GM12878 (cell line): Measurements from ENCODE around the gene DGKI. TPM values are rescaled to one million over a fixed set of nuclear protein-coding genes. Genes with fewer than 3 reads are reported as not detected.

Experiments used
- ATAC-seq: fragments of 200-7000 bp; cut with Tn5 transposase; 3 replicates; pipeline ENCODE4 v1.9.1; 2020; ENCODE audit warnings: mild to moderate bottlenecking, moderate library complexity
- BruUV-seq: library from RNA; stranded (reverse); fragments of 400-500 nt; replicated peaks from 2 replicates; lab custom pipeline; 2021; lab: Mats Ljungman, UMichigan
- CTCF ChIA-PET: fragments of 300-600 bp; sonication (Branson Sonifier 250); formaldehyde crosslinking; extraction: SDS; loops from one replicate; lab custom pipeline; 2021; ENCODE audit warnings: inconsistent platforms; lab: Yijun Ruan, JAX
- POLR2A ChIA-PET: fragments of 350-600 bp; formaldehyde crosslinking; extraction: SDS; loops from one replicate; lab custom pipeline; 2021; ENCODE audit warnings: inconsistent platforms; lab: Charles Lee
- RAD21 ChIA-PET: fragments of 300-600 bp; sonication (Branson Sonifier 250); formaldehyde crosslinking; loops from one replicate; lab custom pipeline; 2023; ENCODE audit warnings: antibody characterized with exemption; ENCODE audit not compliant: unreplicated experiment; lab: Charles Lee
- SMC1A ChIA-PET: fragments of 300-600 bp; sonication (Branson Sonifier 250); formaldehyde crosslinking; loops from one replicate; lab custom pipeline; 2023; ENCODE audit not compliant: unreplicated experiment, uncharacterized antibody; lab: Charles Lee
- DNase-seq: peaks from one replicate; pipeline ENCODE4 v3.0.0-alpha.2; 2011; ENCODE audit warnings: low read depth, low spot score
- FAIRE-seq: peaks from 3 replicates; lab custom pipeline; 2011; peaks lifted over from hg19 to GRCh38; lab: Jason Lieb, UNC
- H2AFZ ChIP-seq: 2 replicates; pipeline ENCODE4 v1.6.0; 2011; ENCODE audit warnings: low read depth, low read length, control low read depth; ENCODE audit not compliant: control insufficient read depth
- H3K27ac ChIP-seq: 2 replicates; pipeline ENCODE4 v1.5.1; 2011; ENCODE audit warnings: control low read depth; ENCODE audit not compliant: control insufficient read depth, insufficient read depth
- H3K27me3 ChIP-seq, 2 experiments: replicated peaks in 1 of 2; 2 replicates each; pipeline versions ENCODE4 v1.6.0 to v1.6.1; 2011; ENCODE audit warnings: low read length in 1 of 2; ENCODE audit not compliant: control insufficient read depth in 2 of 2, insufficient read depth in 2 of 2
- H3K36me3 ChIP-seq, 2 experiments: 2 replicates each; pipeline ENCODE4 v1.5.1; 2011; ENCODE audit warnings: low read length in 1 of 2; ENCODE audit not compliant: control insufficient read depth in 2 of 2, insufficient read depth in 2 of 2
- H3K4me1 ChIP-seq: 2 replicates; pipeline ENCODE4 v1.6.1; 2011; ENCODE audit warnings: mild to moderate bottlenecking, low read length, moderate library complexity, mixed read lengths; ENCODE audit not compliant: control insufficient read depth, insufficient read depth
- H3K4me2 ChIP-seq: 2 replicates; pipeline ENCODE4 v1.6.0; 2011; ENCODE audit warnings: control low read depth; ENCODE audit not compliant: control insufficient read depth, insufficient read depth
- H3K4me3 ChIP-seq: fragments of 200-600 bp; sonication (generic); 2 replicates; pipeline ENCODE4 v1.5.1; 2016
- H3K79me2 ChIP-seq: 2 replicates; pipeline ENCODE4 v1.6.0; 2011; ENCODE audit warnings: low read length; ENCODE audit not compliant: control insufficient read depth, insufficient read depth
- H3K9ac ChIP-seq: 2 replicates; pipeline ENCODE4 v1.8.0; 2011; ENCODE audit warnings: low read length, control low read depth, mixed read lengths; ENCODE audit not compliant: control insufficient read depth, insufficient read depth
- H3K9me3 ChIP-seq: replicated peaks from 3 replicates; pipeline ENCODE4 v1.5.1; 2011; ENCODE audit warnings: mild to moderate bottlenecking, low read length; ENCODE audit not compliant: control insufficient read depth, insufficient read depth
- H4K20me1 ChIP-seq: 2 replicates; pipeline ENCODE4 v1.6.0; 2011; ENCODE audit not compliant: control insufficient read depth, insufficient read depth
- CHD1 ChIP-seq: IDR thresholded peaks from 2 replicates; pipeline ENCODE4 v1.6.1; 2012; ENCODE audit warnings: low read depth, low read length, improper control_type of control experiment
- EED ChIP-seq: sonication (generic); IDR thresholded peaks from 2 replicates; pipeline ENCODE4 v1.6.1; 2016; ENCODE audit warnings: antibody characterized with exemption, low read depth
- EZH2 ChIP-seq: IDR thresholded peaks from 2 replicates; pipeline ENCODE4 v1.6.1; 2012; ENCODE audit warnings: low read depth, mild to moderate bottlenecking, control low read depth, inconsistent platforms, low read length, borderline replicate concordance; ENCODE audit not compliant: control insufficient read depth
- IKZF1 ChIP-seq: fragments of 450-650 bp; conservative IDR thresholded peaks from 2 replicates; pipeline ENCODE4 v1.6.1; 2017; ENCODE audit warnings: antibody characterized with exemption, mild to moderate bottlenecking
- MEF2B ChIP-seq: fragments of 450-650 bp; IDR thresholded peaks from 2 replicates; pipeline ENCODE4 v1.6.1; 2018; ENCODE audit warnings: mild to moderate bottlenecking, moderate library complexity; ENCODE audit not compliant: partially characterized antibody, poor library complexity, severe bottlenecking
- MTA2 ChIP-seq: fragments of 450-650 bp; IDR thresholded peaks from 2 replicates; pipeline ENCODE4 v1.6.1; 2016; ENCODE audit warnings: low read depth, mild to moderate bottlenecking, moderate library complexity
- PBX3 ChIP-seq: IDR thresholded peaks from 2 replicates; pipeline ENCODE4 v1.6.1; 2011; ENCODE audit warnings: mild to moderate bottlenecking, low read depth, low read length, moderate library complexity; ENCODE audit not compliant: insufficient replicate concordance
- RCOR1 ChIP-seq: conservative IDR thresholded peaks from 2 replicates; pipeline ENCODE4 v1.6.1; 2012; ENCODE audit warnings: low read depth, low read length, improper control_type of control experiment
- RELA ChIP-seq: fragments of 450-650 bp; IDR thresholded peaks from 2 replicates; pipeline ENCODE4 v1.8.0; 2014; ENCODE audit warnings: borderline replicate concordance; ENCODE audit not compliant: partially characterized antibody
- SKIL ChIP-seq: fragments of 450-650 bp; IDR thresholded peaks from 2 replicates; pipeline ENCODE4 v1.6.1; 2017; ENCODE audit warnings: mild to moderate bottlenecking, low read depth, inconsistent platforms; ENCODE audit not compliant: poor library complexity, severe bottlenecking
- SMC3 ChIP-seq: IDR thresholded peaks from 2 replicates; pipeline ENCODE4 v1.6.1; 2011; ENCODE audit warnings: low read length, improper control_type of control experiment, borderline replicate concordance
- USF1 ChIP-seq: IDR thresholded peaks from 2 replicates; pipeline ENCODE4 v1.6.1; 2011; ENCODE audit warnings: borderline replicate concordance, low read depth, mild to moderate bottlenecking, moderate library complexity, mixed read lengths, low read length; ENCODE audit not compliant: insufficient read depth; ENCODE audit errors: extremely low read length
- WGBS: methylation state at CpG from one replicate; pipeline ENCODE4 v1.1.6; 2016; ENCODE audit warnings: low lambda C conversion rate; ENCODE audit not compliant: insufficient replicate concordance, insufficient coverage; ENCODE audit errors: missing lambda C conversion rate; 5-methylcytosine and 5-hydroxymethylcytosine counted together
- in situ Hi-C: fragments of 300-500 bp; cut with MboI; formaldehyde crosslinking; loops from 9 replicates; pipeline ENCODE4 v1.14.3; 2018; ENCODE audit warnings: mixed read lengths
- intact Hi-C: fragments of 100-400 bp; cut with micrococcal nuclease; formaldehyde crosslinking; loops from one replicate; pipeline ENCODE4 v1.14.2; 2022; ENCODE audit not compliant: unreplicated experiment
- polyA plus RNA-seq, 11 experiments: library from polyadenylated mRNA; depleted of rRNA in 4 of 11; unstranded in 6 of 11; stranded (reverse) in 5 of 11; fragments of >200 nt; fragmentation: Nextera tagmentation in 4 of 11; fragmentation: Illumina TruSeq in 1 of 11; extraction: Ambion mirVana in 4 of 11; extraction: Trizol in 1 of 11; gene quantifications; 1 replicate in 1 of 11; 2 replicates in 10 of 11; pipeline versions ENCODE4 v1.2.1 to v1.2.3, GENCODE V29; 2011 to 2016; ENCODE audit warnings: inconsistent platforms in 2 of 11, missing spikeins in 2 of 11, low read depth in 1 of 11
- total RNA-seq, 4 experiments: library from RNA; depleted of rRNA in 3 of 4; stranded (reverse); fragments of >200 nt in 3 of 4; fragmentation: Illumina TruSeq in 1 of 4; extraction: Trizol in 1 of 4; gene quantifications; 2 replicates each; pipeline versions ENCODE4 v1.2.1 to v1.2.3, GENCODE V29; 2013 to 2021

Gene DGKI
- total and polyA plus RNA-seq, 10 of the 15 experiments (the other 5 are each of a cell fraction or from before 2014, with no cell fraction given), result 10.4 to 37.1 (median 22.1) TPM

- Histone ChIP-seq H3K36me3 (no peaks in the 10 kb centered on the region), H3K4me1 (no peaks in the 10 kb centered on the region), H3K4me3 (no peak overlapping the region), H3K27ac (no peak overlapping the region), H3K9ac (no peak overlapping the region), H3K4me2 (no peak overlapping the region), H4K20me1 (no peaks in the 10 kb centered on the region), H3K79me2 (no peaks in the 10 kb centered on the region), H3K27me3 (no peaks in the 10 kb centered on the region), H3K9me3 (no peaks in the 10 kb centered on the region), H2AFZ (no peak overlapping the region)
- FAIRE-seq, result no peak
- ChIA-PET RAD21 (interaction anchor here (1.1 to 3.8 kb wide), 4 partner anchors 9 to 67 kb away, joined by 4 to 26 read pairs (median 10); no protein-coding TSS in a partner anchor), SMC1A (interaction anchor here (0.7 to 5.9 kb wide), 14 partner anchors 10 to 123 kb away, joined by 3 to 63 read pairs (median 6); no protein-coding TSS in a partner anchor), CTCF (interaction anchor here (0.6 to 2.3 kb wide), 10 partner anchors 9 to 281 kb away, joined by 3 to 12 read pairs (median 4); no protein-coding TSS in a partner anchor), POLR2A (interaction anchor here (3.3 kb wide), 1 partner anchor 20 kb away, joined by 17 read pairs; no protein-coding TSS in a partner anchor)
- ATAC-seq, result no peak
- TF ChIP-seq CHD1, result no peak
- no peak for TF ChIP-seq PBX3
- no peak for TF ChIP-seq SMC3
- no peak for TF ChIP-seq EED
- in situ Hi-C loops, result no loop called here
- BruUV-seq, result no TSS peak
- DNase-seq, result no peak
- intact Hi-C loops, result no loop called here
- WGBS, result 11% methylated on average over 4 of the region's 4 CpGs
Observed at GRCh38 chr7:137690635-137691034, 156.1 kb downstream of the DGKI start.

GRCh38 chr7:137689761-137690160, 157.0 kb downstream of the DGKI start:
- Histone ChIP-seq H3K9ac (no peak overlapping the region), H3K27ac (no peak overlapping the region), H3K79me2 (no peaks in the 10 kb centered on the region), H4K20me1 (no peaks in the 10 kb centered on the region), H2AFZ (no peak overlapping the region), H3K4me2 (no peak overlapping the region), H3K27me3 (no peaks in the 10 kb centered on the region), H3K4me1 (no peaks in the 10 kb centered on the region), H3K4me3 (no peak overlapping the region), H3K9me3 (no peaks in the 10 kb centered on the region), H3K36me3 (no peaks in the 10 kb centered on the region)
- ChIA-PET CTCF (interaction anchor here (1.4 to 2.2 kb wide), 3 partner anchors 10 to 13 kb away, joined by 5 to 10 read pairs (median 8); no protein-coding TSS in a partner anchor), POLR2A (interaction anchor here (0.6 to 3.3 kb wide), 2 partner anchors 19 to 306 kb away, joined by 3 to 17 read pairs; no protein-coding TSS in a partner anchor), SMC1A (interaction anchor here (0.7 to 5.9 kb wide), 10 partner anchors 11 to 205 kb away, joined by 3 to 63 read pairs (median 4); no protein-coding TSS in a partner anchor), RAD21 (interaction anchor here (1.1 to 3.8 kb wide), 4 partner anchors 8 to 132 kb away, joined by 3 to 26 read pairs (median 4); no protein-coding TSS in a partner anchor)
- in situ Hi-C loops, result no loop called here
- FAIRE-seq, result no peak
- intact Hi-C loops, result no loop called here
- ATAC-seq, result no peak
- WGBS, result 6% methylated on average over 2 of the region's 2 CpGs
- no peak for DNase-seq
- no TSS peak for BruUV-seq
- no peak for TF ChIP-seq MTA2
- TF ChIP-seq EZH2, result no peak
- no peak for TF ChIP-seq SKIL
- TF ChIP-seq USF1, result no peak
- no peak for TF ChIP-seq IKZF1
- TF ChIP-seq RCOR1, result no peak
- no peak for TF ChIP-seq RELA
- TF ChIP-seq MEF2B, result no peak
